Measurements from ENCODE around the gene PPAN. TPM values are rescaled to one million over a fixed set of nuclear protein-coding genes. Genes with fewer than 3 reads are reported as not detected.

Gene PPAN
- total and polyA plus RNA-seq, 4 donors: 15.0 to 61.4 (median 47.5) TPM

DNA sequence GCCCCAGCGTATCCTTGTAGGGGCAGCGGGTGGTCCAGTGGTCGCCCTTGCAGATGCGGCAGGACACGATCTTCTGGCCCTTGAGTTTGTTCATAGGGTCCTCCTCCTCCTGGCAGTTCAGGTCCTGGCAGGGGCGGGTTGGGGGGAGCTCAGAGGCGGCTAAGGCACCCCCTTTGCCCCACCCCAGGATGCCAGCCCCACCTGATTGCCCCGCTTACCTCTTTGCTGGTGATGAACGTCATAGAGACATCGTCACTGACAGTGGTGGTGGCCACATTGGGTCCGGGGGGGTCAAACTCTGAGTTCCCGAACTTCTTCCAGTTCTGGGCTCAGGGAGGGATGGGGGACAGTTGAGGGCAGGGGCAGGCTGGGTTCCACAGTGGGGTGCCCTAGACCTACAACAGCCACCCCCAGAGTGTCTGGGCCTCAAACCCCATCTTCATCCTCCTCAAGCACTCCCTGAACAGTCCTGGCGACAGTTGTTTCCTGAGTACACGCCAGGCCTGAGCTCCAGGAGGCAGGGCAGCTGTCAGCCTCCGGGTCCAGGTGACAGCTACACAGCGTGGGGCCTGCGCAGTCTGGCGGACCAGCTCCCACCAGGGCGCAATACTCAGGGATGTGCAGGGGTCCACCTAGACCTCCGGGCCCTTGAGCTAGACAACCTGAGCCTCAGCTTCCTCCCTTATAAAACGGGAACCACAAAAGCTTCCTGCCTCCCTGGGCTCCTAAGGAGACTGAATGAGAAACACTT, 10.9 kb downstream of the PPAN start:
- H3K4me1 ChIP-seq (ENCODE audit: control insufficient read depth in 5 of 5, insufficient read depth in 5 of 5, low read length in 5 of 5): peaks cover 3 to 13% (median 5%) of the 10 kb centered on the region in 5 donors
- ATAC-seq (ENCODE audit: insufficient read depth, low FRiP score) (no peak), DNase-seq (no peak)
- 89 to 90% methylated on average over 21 of the region's 21 CpGs for WGBS, 2 donors
- no peak overlapping the region for H3K27ac ChIP-seq (ENCODE audit: low read depth in 1 of 2, low read length in 1 of 2)
- H3K36me3 ChIP-seq (ENCODE audit: control insufficient read depth in 4 of 4, insufficient read depth in 4 of 4, low read length in 4 of 4): peaks cover 0 to 43% (median 13%) of the 10 kb centered on the region in 4 donors
- no peak overlapping the region for H3K9ac ChIP-seq (ENCODE audit: insufficient read depth in 1 of 2, low read length in 2 of 2)
- no peaks in the 10 kb centered on the region for H3K9me3 ChIP-seq (ENCODE audit: control insufficient read depth in 4 of 4, insufficient read depth in 3 of 4, low read length in 3 of 4)
- no peak overlapping the region for H3K4me3 ChIP-seq
- TF ChIP-seq, protein P1, sequence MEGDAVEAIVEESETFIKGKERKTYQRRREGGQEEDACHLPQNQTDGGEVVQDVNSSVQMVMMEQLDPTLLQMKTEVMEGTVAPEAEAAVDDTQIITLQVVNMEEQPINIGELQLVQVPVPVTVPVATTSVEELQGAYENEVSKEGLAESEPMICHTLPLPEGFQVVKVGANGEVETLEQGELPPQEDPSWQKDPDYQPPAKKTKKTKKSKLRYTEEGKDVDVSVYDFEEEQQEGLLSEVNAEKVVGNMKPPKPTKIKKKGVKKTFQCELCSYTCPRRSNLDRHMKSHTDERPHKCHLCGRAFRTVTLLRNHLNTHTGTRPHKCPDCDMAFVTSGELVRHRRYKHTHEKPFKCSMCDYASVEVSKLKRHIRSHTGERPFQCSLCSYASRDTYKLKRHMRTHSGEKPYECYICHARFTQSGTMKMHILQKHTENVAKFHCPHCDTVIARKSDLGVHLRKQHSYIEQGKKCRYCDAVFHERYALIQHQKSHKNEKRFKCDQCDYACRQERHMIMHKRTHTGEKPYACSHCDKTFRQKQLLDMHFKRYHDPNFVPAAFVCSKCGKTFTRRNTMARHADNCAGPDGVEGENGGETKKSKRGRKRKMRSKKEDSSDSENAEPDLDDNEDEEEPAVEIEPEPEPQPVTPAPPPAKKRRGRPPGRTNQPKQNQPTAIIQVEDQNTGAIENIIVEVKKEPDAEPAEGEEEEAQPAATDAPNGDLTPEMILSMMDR (IDR thresholded peaks at IDR 0.05; ENCODE audit: control extremely low read depth, extremely low read depth): no peak
- H3K27me3 ChIP-seq (ENCODE audit: control insufficient read depth in 3 of 3, insufficient read depth in 3 of 3, low read length in 2 of 3): no peaks in the 10 kb centered on the region

DNA sequence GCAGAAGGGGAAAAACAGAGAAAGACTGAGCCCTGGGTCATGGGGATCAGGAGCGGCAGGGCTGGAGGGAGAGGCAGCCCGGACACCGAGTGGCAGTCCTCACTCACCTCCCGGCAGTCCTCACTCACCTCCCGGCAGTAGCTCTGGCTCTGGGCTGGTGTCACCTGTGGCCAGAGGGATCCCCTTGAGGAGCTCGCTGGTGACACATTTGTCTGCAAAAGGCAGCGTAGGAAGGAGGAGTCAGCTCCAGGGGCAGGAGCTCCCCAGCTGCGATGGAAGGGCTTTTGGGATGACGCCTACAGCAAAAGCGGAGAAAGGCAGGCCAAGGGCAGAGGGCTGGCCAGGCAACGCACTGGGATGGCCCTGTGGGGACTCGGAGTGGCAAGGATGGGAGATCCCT, 12.8 kb downstream of the PPAN start:
- peaks cover 3 to 9% (median 5%) of the 10 kb centered on the region in 5 donors for H3K4me1 ChIP-seq (ENCODE audit: control insufficient read depth in 5 of 5, insufficient read depth in 5 of 5, low read length in 5 of 5)

DNA sequence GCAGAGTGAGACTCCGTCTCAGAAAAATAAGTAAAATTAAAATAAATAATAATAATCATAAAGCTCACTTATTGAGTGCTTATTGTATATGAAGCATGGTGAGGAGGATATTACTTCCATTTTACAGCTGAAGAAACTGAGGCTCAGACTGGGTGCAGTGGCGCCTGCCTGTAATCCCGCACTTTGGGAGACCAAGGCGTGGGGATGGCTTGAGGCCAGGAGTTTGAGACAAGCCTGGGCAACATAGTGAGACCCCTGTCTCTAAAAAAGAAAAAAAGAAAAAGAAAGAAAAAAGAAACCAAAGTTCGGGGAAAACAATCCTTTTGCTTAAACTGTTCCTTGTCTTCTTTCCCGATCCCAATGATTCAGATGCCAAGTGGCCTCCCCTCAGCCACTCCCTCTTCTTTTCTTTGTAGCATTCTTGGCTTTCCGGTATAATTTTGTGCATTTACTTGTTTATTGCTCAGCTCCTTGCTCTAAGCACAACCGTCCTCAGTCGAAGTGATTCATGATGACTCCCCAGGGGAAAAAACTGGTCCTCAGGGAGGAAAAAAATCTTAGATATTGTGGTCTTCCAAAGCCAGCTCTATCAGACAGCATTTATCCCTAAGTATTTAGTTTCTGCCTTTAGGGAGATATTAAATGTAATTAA, 14.5 kb downstream of the PPAN start:
- Histone ChIP-seq H3K9me3 (ENCODE audit: control insufficient read depth in 4 of 4, insufficient read depth in 3 of 4, low read length in 3 of 4) (peaks cover 0 to 2% (median 0%) of the 10 kb centered on the region in 4 donors), H3K27ac (ENCODE audit: low read depth in 1 of 2, low read length in 1 of 2) (no peak overlapping the region), H3K4me1 (ENCODE audit: control insufficient read depth in 5 of 5, insufficient read depth in 5 of 5, low read length in 5 of 5) (peaks cover 3 to 9% (median 5%) of the 10 kb centered on the region in 5 donors), H3K36me3 (ENCODE audit: control insufficient read depth in 4 of 4, insufficient read depth in 4 of 4, low read length in 4 of 4) (peaks cover 0 to 20% (median 9%) of the 10 kb centered on the region in 4 donors), H3K4me3 (no peak overlapping the region), H3K27me3 (ENCODE audit: control insufficient read depth in 3 of 3, insufficient read depth in 3 of 3, low read length in 2 of 3) (no peaks in the 10 kb centered on the region), H3K9ac (ENCODE audit: insufficient read depth in 1 of 2, low read length in 2 of 2) (no peak overlapping the region)
- no peak for ATAC-seq (ENCODE audit: insufficient read depth, low FRiP score)
- no peak for DNase-seq
- TF ChIP-seq, protein P1 (IDR thresholded peaks at IDR 0.05; ENCODE audit: control extremely low read depth, extremely low read depth): no peak
- WGBS, 2 donors: 81 to 90% methylated on average over 9 of the region's 9 CpGs

More for the DNA sequence above, 12.8 kb downstream of the PPAN start:
- Histone ChIP-seq H3K27ac (ENCODE audit: low read depth in 1 of 2, low read length in 1 of 2) (peak overlapping the region in 1 of 2 donors; percentile 85), H3K4me3 (peak overlapping the region; percentile 89), H3K36me3 (ENCODE audit: control insufficient read depth in 4 of 4, insufficient read depth in 4 of 4, low read length in 4 of 4) (peaks cover 0 to 37% (median 13%) of the 10 kb centered on the region in 4 donors), H3K9ac (ENCODE audit: insufficient read depth in 1 of 2, low read length in 2 of 2) (peak overlapping the region; percentile 79 to 81), H3K27me3 (ENCODE audit: control insufficient read depth in 3 of 3, insufficient read depth in 3 of 3, low read length in 2 of 3) (no peaks in the 10 kb centered on the region), H3K9me3 (ENCODE audit: control insufficient read depth in 4 of 4, insufficient read depth in 3 of 4, low read length in 3 of 4) (no peaks in the 10 kb centered on the region)
- ATAC-seq (ENCODE audit: insufficient read depth, low FRiP score) (no peak), DNase-seq (no peak)
- TF ChIP-seq, protein P1 (IDR thresholded peaks at IDR 0.05; ENCODE audit: control extremely low read depth, extremely low read depth): no peak
- 41 to 51% methylated on average over 12 of the region's 12 CpGs for WGBS, 2 donors

Measured in lung (tissue), 12 donors.